Measurements from ENCODE around the gene FBXO9. TPM values are rescaled to one million over a fixed set of nuclear protein-coding genes. Genes with fewer than 3 reads are reported as not detected.
"Not testable (repeated sequence)": the region's sequence is repeated elsewhere in the genome, so short reads cannot be mapped to it uniquely, and the experiment has no call there.

FBXO9 gene
- total RNA-seq, 1 donor from 2014 or later = 85.7 TPM

DNA sequence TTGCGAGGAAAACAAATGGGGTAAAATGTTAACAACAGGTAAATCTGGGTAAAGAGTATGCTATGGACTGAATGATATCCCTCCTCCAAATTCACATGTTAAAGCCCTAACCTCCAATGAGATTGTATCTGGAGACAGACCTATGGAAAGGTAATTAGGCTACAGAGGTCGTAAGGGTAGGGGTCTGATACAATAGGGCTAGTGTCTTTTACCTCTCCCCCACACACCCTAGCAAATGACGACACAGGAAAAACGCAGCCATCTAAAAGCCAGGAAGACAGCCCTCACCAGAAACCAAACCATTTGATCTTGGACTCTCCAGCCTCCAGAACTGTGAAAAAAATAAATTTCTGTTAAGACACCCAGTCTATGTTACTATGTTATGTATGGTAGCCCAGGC is 20.6 kb upstream of the FBXO9 start:
- peaks cover 20% of the 10 kb centered on the region for H3K4me1 Mint-ChIP-seq (ENCODE audit: low read depth)

DNA sequence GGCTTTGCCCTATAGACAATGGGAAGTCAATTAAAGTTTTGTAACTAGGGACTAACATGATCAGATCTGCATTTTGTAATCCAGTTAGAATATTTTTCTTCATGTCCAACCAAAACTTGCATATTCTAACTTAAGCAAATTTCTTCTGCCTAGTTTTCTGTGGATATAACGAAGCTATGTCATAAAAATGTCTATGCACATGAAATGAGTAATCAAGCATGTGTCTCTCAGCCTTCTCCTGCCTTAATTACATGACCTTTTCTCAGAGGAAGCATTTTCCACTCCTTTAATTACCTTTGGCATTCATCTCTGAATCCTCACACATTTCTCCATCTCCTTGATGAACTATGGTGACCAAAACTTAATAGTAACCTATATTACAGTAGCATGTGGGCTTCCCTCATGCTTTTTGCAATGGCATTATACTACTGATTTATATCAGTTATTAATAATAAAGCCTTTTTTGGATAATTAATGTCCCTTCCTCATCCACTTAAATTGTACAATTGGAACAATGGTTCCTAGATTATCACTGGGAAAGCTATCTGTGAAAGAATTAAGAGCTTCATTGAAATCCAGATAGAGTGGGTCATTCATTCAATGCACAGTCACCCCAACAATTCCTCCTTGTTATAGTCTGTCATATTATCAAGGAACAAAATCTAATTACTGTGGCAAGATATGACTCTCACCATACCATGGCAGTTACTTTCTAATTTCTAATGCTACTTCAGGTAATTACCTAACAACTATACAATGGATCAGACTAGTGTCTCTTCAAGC is 19.1 kb upstream of the FBXO9 start:
- Mint-ChIP-seq H3K27me3 (no peaks in the 10 kb centered on the region), H3K4me1 (ENCODE audit: low read depth) (peaks cover 20% of the 10 kb centered on the region), H3K9me3 (ENCODE audit: low read depth) (no peaks in the 10 kb centered on the region)

More for the DNA sequence above, 20.6 kb upstream of the FBXO9 start:
- DNase-seq (ENCODE audit: low spot score, unreplicated experiment) = no peak
- Mint-ChIP-seq H3K9me3 (ENCODE audit: low read depth) (no peaks in the 10 kb centered on the region), H3K27ac (peak overlapping the region; percentile 4), H3K27me3 (no peaks in the 10 kb centered on the region), H3K36me3 (ENCODE audit: insufficient read depth) (peaks cover 19% of the 10 kb centered on the region), H3K4me3 (ENCODE audit: low read depth) (no peak overlapping the region)
- TF ChIP-seq, protein P1, sequence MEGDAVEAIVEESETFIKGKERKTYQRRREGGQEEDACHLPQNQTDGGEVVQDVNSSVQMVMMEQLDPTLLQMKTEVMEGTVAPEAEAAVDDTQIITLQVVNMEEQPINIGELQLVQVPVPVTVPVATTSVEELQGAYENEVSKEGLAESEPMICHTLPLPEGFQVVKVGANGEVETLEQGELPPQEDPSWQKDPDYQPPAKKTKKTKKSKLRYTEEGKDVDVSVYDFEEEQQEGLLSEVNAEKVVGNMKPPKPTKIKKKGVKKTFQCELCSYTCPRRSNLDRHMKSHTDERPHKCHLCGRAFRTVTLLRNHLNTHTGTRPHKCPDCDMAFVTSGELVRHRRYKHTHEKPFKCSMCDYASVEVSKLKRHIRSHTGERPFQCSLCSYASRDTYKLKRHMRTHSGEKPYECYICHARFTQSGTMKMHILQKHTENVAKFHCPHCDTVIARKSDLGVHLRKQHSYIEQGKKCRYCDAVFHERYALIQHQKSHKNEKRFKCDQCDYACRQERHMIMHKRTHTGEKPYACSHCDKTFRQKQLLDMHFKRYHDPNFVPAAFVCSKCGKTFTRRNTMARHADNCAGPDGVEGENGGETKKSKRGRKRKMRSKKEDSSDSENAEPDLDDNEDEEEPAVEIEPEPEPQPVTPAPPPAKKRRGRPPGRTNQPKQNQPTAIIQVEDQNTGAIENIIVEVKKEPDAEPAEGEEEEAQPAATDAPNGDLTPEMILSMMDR (IDR thresholded peaks at IDR 0.05; ENCODE audit: unreplicated experiment) = no peak

DNA sequence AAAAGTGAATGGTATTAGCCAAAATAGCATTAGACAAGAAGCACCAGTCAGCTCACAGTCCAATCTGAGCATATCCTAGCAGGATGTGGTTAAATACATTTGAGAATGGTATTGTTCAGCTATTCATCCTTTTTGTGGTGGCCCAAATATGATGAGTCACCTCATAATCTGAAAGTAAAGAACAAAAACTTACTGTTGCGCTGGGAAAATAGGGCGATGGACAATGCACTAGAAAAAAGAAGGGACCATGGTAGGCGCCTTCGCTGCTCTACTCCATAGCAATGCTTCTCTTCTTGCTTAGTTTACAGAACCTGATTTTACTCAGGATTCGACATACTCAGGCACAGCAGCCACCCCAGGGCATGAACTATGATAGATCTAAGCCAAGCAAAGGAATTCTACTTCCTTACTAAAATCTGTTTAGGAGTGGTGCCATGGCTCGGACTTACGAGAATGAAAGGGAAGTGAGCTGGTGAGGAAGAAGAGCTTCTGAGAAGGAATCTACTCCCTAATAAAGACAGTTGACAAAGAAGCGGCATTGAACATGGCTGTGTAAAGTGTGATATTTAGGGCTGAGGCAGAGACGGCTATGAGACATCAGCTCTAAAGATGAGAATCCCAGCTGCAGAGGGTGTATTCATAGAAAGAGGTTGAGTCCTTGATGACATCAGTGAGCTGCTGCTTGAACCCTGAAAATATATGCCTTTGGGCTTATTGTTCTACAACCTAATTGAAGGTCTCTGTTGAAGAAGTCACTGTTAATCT is 16.6 kb upstream of the FBXO9 start:
- no peak for DNase-seq (ENCODE audit: low spot score, unreplicated experiment)
- Mint-ChIP-seq H3K36me3 (ENCODE audit: insufficient read depth) (peaks cover 12% of the 10 kb centered on the region), H3K4me3 (ENCODE audit: low read depth) (no peak overlapping the region), H3K27me3 (no peaks in the 10 kb centered on the region), H3K4me1 (ENCODE audit: low read depth) (peaks cover 15% of the 10 kb centered on the region), H3K9me3 (ENCODE audit: low read depth) (peaks cover 3% of the 10 kb centered on the region), H3K27ac (no peak overlapping the region)
- TF ChIP-seq, protein P1 (IDR thresholded peaks at IDR 0.05; ENCODE audit: unreplicated experiment) = no peak

More for the DNA sequence above, 19.1 kb upstream of the FBXO9 start:
- Mint-ChIP-seq H3K27ac (no peak overlapping the region), H3K36me3 (ENCODE audit: insufficient read depth) (peaks cover 6% of the 10 kb centered on the region), H3K4me3 (ENCODE audit: low read depth) (no peak overlapping the region)
- DNase-seq (ENCODE audit: low spot score, unreplicated experiment) = no peak
- TF ChIP-seq, protein P1 (IDR thresholded peaks at IDR 0.05; ENCODE audit: unreplicated experiment) = no peak

DNA sequence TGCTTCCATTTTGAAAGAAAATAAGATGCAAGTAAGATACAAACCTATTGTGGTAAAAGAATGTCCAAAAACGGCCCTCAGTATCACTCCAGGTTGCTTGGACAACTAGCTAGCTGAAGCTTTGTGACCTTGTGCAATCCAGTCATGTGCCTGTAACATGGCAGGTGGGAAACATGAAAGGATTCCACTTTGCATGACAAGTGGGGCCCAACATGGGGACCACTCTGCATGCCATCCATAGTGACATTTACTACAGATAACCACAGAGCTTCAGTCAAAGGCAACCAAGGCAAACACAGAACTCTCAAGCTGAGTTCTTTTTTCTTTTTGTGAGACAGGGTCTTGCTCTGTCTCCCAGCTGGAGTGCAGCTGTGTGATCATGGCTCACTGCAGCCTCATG is 15.8 kb upstream of the FBXO9 start:
- H3K36me3 Mint-ChIP-seq (ENCODE audit: insufficient read depth) = peaks cover 12% of the 10 kb centered on the region
- H3K4me3 Mint-ChIP-seq (ENCODE audit: low read depth) = no peak overlapping the region
- no peaks in the 10 kb centered on the region for H3K27me3 Mint-ChIP-seq
- H3K27ac Mint-ChIP-seq = no peak overlapping the region
- H3K4me1 Mint-ChIP-seq (ENCODE audit: low read depth) = peaks cover 8% of the 10 kb centered on the region
- TF ChIP-seq, protein P1 (IDR thresholded peaks at IDR 0.05; ENCODE audit: unreplicated experiment) = no peak
- no peak for DNase-seq (ENCODE audit: low spot score, unreplicated experiment)
- peaks cover 3% of the 10 kb centered on the region for H3K9me3 Mint-ChIP-seq (ENCODE audit: low read depth)

DNA sequence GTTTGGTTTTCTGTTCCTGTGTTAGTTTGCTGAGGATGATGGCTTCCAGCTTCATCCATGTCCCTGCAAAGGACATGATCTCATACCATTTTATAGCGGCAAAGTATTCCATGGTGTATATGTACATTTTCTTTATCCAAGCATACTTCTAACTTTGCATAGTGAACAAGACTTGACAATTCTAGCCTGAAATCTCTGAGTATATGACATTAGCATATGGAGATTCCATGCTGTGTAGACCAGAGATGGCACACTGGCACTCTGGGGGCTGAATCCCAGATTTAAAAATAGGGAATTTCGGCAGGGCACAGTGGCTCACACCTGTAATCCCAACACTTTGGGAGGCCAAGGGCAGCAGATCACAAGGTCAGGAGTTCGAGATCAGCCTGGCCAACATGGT is 13.1 kb upstream of the FBXO9 start:
- not testable (repeated sequence) for H3K4me3 Mint-ChIP-seq (ENCODE audit: low read depth); H3K9me3 Mint-ChIP-seq (ENCODE audit: low read depth); DNase-seq (ENCODE audit: low spot score, unreplicated experiment); H3K27ac Mint-ChIP-seq; H3K27me3 Mint-ChIP-seq
- peaks cover 12% of the 10 kb centered on the region for H3K36me3 Mint-ChIP-seq (ENCODE audit: insufficient read depth)
- H3K4me1 Mint-ChIP-seq (ENCODE audit: low read depth) = peaks cover 16% of the 10 kb centered on the region
